ENCODE data around the gene DPEP3.

DPEP3 gene

GRCh38 chr16:67966549-67967182 lies 13.6 kb downstream of the DPEP3 start:
- TF ChIP-seq, protein P1, sequence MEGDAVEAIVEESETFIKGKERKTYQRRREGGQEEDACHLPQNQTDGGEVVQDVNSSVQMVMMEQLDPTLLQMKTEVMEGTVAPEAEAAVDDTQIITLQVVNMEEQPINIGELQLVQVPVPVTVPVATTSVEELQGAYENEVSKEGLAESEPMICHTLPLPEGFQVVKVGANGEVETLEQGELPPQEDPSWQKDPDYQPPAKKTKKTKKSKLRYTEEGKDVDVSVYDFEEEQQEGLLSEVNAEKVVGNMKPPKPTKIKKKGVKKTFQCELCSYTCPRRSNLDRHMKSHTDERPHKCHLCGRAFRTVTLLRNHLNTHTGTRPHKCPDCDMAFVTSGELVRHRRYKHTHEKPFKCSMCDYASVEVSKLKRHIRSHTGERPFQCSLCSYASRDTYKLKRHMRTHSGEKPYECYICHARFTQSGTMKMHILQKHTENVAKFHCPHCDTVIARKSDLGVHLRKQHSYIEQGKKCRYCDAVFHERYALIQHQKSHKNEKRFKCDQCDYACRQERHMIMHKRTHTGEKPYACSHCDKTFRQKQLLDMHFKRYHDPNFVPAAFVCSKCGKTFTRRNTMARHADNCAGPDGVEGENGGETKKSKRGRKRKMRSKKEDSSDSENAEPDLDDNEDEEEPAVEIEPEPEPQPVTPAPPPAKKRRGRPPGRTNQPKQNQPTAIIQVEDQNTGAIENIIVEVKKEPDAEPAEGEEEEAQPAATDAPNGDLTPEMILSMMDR (IDR thresholded peaks at IDR 0.05; ENCODE audit: low read depth, low read length, missing control alignments) = no peak
- peak overlapping the region; percentile 84 for H3K4me3 ChIP-seq (ENCODE audit: low read depth, low read length)
- in situ Hi-C loops (cut with HindIII; ENCODE audit: low sequenced_read_pairs) = no loop called here
- no peak for DNase-seq (ENCODE audit: low read depth)

DNA sequence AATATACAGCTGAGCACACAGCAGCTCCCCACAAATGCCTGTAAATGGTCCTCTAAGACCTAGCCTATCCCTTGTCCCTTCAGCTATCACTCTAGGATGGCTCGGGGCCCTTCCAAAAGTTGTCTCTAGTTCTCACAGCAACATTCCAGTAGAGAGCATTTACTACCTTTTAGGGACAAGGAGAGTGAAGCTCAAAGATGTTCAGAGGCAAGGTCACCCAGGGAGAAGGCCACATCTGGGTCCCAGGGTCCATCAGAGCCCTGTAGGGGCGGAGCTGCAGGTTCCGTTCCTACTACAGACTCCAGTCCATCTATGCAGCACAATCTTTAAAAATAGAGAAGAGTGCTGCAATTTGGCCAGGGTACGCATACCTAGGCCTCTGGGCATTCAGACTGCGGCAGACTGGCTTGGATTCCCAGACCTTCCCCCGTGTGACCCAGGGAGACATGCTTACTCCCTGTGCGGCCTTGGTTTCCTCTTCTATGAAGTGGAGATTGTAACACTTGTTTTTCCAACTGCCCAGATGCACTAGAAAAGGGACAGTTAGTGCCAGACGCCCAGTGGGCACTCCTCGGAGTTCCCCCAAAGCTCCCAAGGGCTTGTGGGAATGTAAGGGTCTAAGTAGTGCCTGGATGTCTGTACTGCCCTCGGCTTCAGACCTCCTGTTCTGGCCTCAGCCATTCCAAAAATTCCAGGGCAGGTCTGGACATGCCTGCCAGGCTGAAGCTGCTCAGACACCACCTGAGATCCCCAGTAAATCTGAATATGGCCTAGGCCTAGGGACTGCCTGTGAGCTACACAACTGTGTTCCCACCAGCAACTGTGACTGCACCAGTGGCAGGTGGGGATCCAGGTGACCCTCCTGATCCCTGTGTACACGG lies 14.4 kb downstream of the DPEP3 start:
- peak overlapping the region; percentile 84 for H3K4me3 ChIP-seq (ENCODE audit: low read depth, low read length)
- no peak for DNase-seq (ENCODE audit: low read depth)
- in situ Hi-C loops (cut with HindIII; ENCODE audit: low sequenced_read_pairs) = no loop called here
- TF ChIP-seq, protein P1 (IDR thresholded peaks at IDR 0.05; ENCODE audit: low read depth, low read length, missing control alignments) = no peak

- no peak for DNase-seq (ENCODE audit: low read depth)
- TF ChIP-seq, protein P1 (IDR thresholded peaks at IDR 0.05; ENCODE audit: low read depth, low read length, missing control alignments) = no peak
- no peak overlapping the region for H3K4me3 ChIP-seq (ENCODE audit: low read depth, low read length)
- in situ Hi-C loops (cut with HindIII; ENCODE audit: low sequenced_read_pairs) = no loop called here
Observed at GRCh38 chr16:67964477-67965131, 15.7 kb downstream of the DPEP3 start.

DNA sequence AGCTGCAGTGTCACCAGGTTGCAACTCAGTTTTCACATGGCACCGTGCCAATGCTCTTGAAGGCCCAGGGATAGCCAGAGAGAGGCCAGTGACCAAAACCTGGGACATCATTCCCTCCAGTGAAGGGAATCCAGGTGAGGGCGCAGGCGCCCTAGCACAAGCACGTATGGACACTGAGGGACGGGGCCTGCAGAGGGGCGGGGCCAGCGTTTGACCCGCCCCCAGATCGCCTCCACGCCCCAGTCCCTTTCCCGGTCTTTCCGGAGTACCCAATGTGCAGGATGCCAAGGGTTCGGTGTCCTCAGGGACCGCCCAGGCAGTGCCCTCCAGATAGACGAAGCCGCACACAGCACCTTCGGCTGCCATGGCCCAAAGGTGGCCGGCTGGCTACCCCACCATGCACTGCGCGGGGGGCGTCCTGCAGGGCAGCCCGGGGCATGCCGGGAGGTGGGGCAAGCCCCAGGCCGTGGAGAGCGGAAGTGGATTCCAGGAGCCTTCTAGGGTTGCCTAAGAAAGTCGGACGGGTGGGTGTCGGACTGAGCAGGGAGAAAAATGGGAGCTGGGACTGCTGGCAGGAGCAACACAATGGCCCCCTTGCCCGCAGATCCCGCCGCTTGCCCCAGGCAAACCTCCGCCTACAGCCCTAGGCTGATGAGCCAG lies 16.5 kb downstream of the DPEP3 start:
- no peak overlapping the region for H3K4me3 ChIP-seq (ENCODE audit: low read depth, low read length)
- no peak for DNase-seq (ENCODE audit: low read depth)
- in situ Hi-C loops (cut with HindIII; ENCODE audit: low sequenced_read_pairs) = no loop called here
- TF ChIP-seq, protein P1 (IDR thresholded peaks at IDR 0.05; ENCODE audit: low read depth, low read length, missing control alignments) = no peak

DNA sequence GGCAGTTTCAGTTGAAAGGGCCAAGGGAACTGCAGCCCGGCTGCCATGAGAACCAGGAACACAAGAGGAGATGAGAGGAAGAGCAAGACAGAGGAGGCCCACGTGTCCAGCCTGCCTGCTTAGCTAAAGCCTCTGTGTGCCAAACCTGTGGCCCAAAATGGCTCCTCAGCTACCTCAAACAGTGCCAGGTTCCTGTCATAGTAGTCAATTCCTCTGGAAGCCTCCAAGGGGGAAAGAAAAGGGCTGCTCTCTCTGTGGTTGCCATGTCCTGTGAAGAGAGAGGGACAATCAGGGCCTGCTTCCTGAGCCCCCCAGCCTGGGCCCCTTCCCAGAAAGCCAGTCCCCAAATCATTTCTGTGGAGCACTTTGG lies 17.0 kb downstream of the DPEP3 start:
- TF ChIP-seq, protein P1 (IDR thresholded peaks at IDR 0.05; ENCODE audit: low read depth, low read length, missing control alignments) = no peak
- in situ Hi-C loops (cut with HindIII; ENCODE audit: low sequenced_read_pairs) = no loop called here
- DNase-seq (ENCODE audit: low read depth) = no peak
- no peak overlapping the region for H3K4me3 ChIP-seq (ENCODE audit: low read depth, low read length)

DNA sequence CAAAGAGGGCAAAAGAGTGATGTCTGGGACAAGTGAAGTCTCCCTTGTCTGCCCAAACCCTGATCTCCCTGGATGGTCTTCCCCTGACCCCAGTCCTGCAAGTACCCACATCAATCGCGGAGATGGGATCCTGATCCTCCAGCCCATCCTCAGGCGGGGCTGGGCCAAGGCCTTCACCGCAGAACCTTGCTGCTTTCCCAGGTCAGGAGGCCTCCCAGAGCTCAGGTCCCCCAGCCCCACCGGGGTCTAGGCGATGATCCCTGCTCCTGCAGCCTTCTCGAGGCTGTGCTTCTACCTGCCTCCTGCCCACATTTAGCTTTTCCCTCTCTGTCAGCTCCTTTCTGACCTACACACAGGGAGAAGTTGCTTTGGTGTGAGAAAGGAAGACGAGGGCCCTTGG lies 18.2 kb downstream of the DPEP3 start:
- in situ Hi-C loops (cut with HindIII; ENCODE audit: low sequenced_read_pairs) = no loop called here
- H3K4me3 ChIP-seq (ENCODE audit: low read depth, low read length) = no peak overlapping the region
- TF ChIP-seq, protein P1 (IDR thresholded peaks at IDR 0.05; ENCODE audit: low read depth, low read length, missing control alignments) = no peak
- no peak for DNase-seq (ENCODE audit: low read depth)

Data from astrocyte of the cerebellum (primary cell).